IPS-18c (cell line): ENCODE data around the gene WDR72.
"Not testable (repeated sequence)": the region's sequence is repeated elsewhere in the genome, so short reads cannot be mapped to it uniquely, and the experiment has no call there.

Source experiments
- H3K4me3 ChIP-seq: 2 replicates; pipeline ENCODE4 v1.7.0; 2013; ENCODE audit warnings: low read depth, mild to moderate bottlenecking, low read length, moderate library complexity; ENCODE audit not compliant: insufficient read depth
- H3K9me3 ChIP-seq: one replicate; pipeline ENCODE4 v1.6.1; 2013; ENCODE audit warnings: mild to moderate bottlenecking, low read length, moderate library complexity; ENCODE audit not compliant: control insufficient read depth, insufficient read depth

WDR72 gene

DNA sequence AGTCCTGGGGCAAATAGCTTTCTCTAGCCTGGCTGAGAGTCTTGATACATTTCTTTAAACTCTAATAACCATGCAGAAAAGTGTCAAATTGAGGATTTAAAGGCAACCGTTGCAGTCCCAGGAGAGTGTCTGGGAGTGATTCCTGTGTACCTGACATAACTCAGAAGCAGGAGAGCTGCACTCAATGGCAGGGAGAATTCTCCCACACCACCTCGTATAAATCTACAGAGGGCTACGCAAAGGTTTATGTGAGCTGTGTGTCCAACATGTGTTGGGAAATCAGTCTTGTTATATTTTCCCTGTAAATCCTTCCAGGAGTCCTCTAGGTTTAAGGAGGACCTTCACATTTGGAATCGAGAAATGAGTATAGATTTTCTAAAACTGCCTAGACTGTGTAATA, 192.6 kb downstream of the WDR72 start:
- no peaks in the 10 kb centered on the region for H3K9me3 ChIP-seq
- H3K4me3 ChIP-seq = no peak overlapping the region

- Histone ChIP-seq H3K4me3 (no peak overlapping the region), H3K9me3 (no peaks in the 10 kb centered on the region)
Measured at GRCh38 chr15:53565721-53566120, 193.7 kb downstream of the WDR72 start.

DNA sequence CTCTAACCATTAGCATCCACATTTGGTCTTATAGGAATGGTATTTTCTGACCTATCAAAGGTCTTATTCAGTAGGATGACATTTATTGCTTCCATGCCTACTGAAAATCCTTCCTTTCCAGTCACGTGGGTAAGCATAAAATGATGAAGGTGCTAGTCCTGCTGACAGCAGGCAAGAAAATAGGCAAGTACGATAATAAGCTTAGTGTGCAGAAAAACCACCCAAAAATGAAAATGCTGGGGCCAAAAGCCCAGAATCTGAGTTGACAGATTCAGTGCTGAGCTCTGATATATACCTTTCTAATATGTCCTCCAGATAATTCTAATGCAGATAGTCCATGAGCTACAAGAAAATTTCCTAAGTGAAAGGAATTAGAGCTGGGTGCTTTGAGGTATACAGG, 194.8 kb downstream of the WDR72 start:
- Histone ChIP-seq H3K9me3 (no peaks in the 10 kb centered on the region), H3K4me3 (no peak overlapping the region)

DNA sequence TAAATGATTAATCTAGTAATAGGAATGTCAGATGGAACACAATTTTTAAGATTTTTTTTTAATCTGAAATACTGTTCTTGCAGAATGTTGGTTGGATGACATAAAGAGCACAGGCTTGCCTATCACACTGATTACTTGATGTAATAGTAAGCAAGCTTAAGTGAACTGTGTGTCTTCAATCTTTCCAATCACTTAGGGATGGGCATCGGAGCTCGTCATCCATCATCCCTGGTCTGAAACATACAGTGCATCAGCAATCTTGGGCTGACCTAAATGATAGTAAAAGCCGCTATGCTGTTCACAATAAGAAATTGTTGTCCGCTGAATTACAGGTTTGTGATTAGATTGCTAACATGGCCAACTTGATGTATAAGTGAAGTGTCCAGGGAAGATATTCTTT, 195.8 kb downstream of the WDR72 start:
- no peak overlapping the region for H3K4me3 ChIP-seq
- H3K9me3 ChIP-seq = no peaks in the 10 kb centered on the region

- Histone ChIP-seq H3K4me3 (no peak overlapping the region), H3K9me3 (no peaks in the 10 kb centered on the region)
Measured at GRCh38 chr15:53559364-53560277, 199.8 kb downstream of the WDR72 start.

DNA sequence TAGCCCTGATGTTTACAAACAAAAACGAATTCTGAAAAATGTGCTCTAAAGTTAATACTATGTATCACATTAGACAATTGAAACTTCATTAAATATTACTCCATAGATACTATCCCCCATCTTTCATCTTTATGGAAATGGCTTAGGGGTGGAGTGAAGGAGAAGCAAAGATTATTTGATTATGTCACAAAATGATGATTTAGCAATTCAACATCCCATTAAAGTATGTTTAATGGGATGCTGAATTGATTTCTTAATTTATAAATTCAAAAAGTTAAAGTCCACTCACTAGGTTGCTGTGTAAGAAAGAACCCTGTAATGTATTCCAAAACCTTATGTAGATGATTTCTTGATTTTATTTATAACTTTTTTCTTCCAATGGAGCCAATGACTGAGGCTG, 201.1 kb downstream of the WDR72 start:
- Histone ChIP-seq H3K4me3 (no peak overlapping the region), H3K9me3 (no peaks in the 10 kb centered on the region)

DNA sequence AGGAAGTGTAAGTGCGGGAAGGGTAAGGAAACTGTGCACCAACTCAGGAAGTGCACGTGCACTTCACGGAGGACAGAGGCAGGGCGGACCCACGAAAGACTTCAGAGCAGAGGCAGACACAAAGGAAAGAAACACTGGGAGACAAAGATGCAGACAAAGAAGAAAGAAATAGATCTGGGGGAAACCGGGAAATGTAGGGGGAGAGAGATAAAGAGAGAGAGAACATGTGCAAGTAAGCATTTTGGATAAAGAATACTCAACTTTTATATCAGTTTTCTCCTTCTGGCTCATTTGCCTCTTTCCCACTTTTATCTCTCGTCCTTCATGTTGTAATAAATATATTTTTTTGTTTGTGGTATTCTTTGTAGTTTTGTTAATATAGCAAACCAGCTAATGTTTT, 204.2 kb downstream of the WDR72 start:
- Histone ChIP-seq H3K4me3 (no peak overlapping the region), H3K9me3 (no peaks in the 10 kb centered on the region)

GRCh38 chr15:53549697-53550305, 209.7 kb downstream of the WDR72 start:
- Histone ChIP-seq H3K4me3 (no peak overlapping the region), H3K9me3 (no peaks in the 10 kb centered on the region)

- H3K9me3 ChIP-seq = no peaks in the 10 kb centered on the region
- no peak overlapping the region for H3K4me3 ChIP-seq
Measured at GRCh38 chr15:53548236-53548635, 211.2 kb downstream of the WDR72 start.

DNA sequence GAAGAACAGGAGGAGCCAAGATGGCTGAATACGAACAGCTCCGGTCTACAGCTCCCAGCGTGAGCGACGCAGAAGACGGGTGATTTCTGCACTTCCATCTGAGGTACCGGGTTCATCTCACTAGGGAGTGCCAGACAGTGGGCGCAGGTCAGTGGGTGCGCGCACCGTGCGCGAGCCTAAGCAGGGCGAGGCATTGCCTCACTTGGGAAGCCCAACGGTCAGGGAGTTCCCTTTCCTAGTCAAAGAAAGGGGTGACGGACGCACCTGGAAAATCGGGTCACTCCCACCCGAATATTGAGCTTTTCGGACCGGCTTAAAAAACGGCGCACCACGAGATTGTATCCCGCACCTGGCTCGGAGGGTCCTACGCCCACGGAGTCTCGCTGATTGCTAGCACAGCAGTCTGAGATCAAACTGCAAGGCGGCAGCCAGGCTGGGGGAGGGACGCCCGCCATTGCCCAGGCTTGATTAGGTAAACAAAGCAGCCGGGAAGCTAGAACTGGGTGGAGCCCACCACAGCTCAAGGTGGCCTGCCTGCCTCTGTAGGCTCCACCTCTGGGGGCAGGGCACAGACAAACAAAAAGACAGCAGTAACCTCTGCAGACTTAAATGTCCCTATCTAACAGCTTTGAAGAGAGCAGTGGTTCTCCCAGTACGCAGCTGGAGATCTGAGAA, 218.7 kb downstream of the WDR72 start:
- H3K9me3 ChIP-seq, H3K4me3 ChIP-seq: not testable (repeated sequence)

GRCh38 chr15:53539878-53540277, 219.6 kb downstream of the WDR72 start:
- H3K9me3 ChIP-seq = no peaks in the 10 kb centered on the region
- H3K4me3 ChIP-seq = no peak overlapping the region

DNA sequence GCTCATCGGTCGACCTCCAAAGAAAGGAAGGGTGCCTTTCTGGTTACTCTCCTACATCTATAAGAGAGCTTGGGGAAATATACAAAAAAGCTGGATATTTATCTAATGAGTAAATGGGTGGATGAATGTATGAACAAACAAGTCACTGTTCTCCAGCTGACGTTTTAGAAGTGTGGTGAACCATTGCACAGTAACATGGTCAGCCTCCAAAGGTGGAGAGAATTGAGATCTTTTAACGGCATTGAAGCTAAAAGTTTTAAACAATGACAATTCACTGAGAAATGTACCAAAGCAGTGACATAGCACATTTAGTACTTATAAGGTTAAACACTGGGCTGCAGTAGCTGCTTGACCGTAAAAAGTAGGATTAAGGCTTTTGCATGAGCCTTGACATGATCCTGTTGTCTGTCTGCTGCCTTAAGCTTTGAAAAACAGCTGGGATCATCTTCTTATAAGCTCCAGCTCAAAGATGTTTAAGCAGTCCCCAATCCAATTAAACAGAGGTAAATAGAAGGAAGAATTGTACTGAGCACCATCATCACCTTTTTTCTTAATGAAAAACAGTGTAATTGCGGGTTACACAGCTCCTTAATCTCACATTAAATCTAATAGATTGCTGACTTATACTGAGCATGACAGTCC, 222.9 kb downstream of the WDR72 start:
- Histone ChIP-seq H3K9me3 (no peaks in the 10 kb centered on the region), H3K4me3 (no peak overlapping the region)

DNA sequence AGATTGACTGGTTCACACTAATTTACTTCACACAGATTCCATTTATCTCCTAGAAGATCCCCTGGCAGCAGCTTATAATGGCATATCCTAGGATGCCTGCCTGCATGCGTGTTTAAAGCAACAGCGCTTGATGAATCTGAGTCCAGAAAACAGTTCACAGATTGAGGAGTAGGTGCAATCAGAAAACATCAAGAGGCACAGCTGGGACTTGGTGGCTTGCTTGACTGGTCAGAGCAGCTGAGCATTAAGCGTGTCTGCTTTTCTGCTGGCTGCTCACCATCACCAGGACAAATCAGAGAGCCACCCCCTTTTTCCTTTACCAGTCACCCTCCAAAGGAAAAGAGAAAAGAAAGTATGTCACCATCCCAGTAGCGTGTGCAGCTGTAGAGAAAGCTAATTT, 223.6 kb downstream of the WDR72 start:
- Histone ChIP-seq H3K4me3 (no peak overlapping the region), H3K9me3 (no peaks in the 10 kb centered on the region)

DNA sequence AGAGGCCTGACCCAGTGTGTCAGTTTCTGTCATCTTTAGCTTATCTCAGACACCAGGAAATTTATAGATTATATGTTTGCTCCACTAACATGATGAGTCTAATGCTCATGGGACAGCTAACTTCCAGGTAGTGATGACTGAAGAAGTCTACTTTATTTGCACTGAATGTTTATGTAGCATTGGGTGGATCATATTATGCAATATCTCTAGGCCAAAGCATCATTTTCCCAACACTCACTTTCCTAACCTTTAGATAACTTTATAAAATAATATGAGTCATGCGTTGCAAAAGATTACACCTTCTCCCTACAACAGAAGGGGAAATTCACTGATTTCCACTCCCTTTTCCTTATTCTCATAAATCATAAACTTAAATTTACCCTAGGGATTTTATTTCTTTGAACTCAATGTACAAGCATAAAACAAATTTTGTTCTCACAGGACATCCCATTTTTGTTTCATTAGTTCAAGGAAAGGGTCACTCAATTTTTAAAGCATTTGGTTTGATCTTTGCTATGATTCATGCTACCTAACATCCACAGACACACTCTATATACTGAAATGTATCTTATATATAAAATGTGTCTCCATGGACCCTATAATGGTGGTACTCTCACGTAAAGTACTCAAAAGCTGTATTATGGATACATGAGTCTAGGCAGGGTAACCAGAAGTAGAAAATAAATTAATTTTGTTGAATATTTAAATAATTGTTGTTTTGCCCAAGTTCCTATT, 225.2 kb downstream of the WDR72 start:
- no peak overlapping the region for H3K4me3 ChIP-seq
- H3K9me3 ChIP-seq = no peaks in the 10 kb centered on the region

DNA sequence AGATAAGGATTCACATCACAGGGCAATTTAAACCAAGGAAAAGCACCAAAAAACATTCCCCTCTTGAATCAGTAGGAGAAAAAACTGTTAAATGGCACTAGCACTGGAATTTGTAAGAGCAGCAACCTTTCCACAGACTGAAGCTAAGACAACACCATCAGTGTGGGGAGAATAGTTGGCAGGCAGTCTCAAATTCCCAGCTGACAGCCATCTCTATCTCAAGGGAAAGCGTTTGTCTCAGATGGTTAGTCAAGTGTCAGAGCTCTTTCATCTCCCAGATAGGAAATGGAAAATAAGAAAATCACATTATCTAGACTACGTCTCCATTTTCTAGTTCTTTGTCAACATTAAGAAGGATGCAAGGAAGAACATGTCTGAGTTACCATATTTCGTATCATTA, 228.7 kb downstream of the WDR72 start:
- Histone ChIP-seq H3K4me3 (no peak overlapping the region), H3K9me3 (no peaks in the 10 kb centered on the region)

DNA sequence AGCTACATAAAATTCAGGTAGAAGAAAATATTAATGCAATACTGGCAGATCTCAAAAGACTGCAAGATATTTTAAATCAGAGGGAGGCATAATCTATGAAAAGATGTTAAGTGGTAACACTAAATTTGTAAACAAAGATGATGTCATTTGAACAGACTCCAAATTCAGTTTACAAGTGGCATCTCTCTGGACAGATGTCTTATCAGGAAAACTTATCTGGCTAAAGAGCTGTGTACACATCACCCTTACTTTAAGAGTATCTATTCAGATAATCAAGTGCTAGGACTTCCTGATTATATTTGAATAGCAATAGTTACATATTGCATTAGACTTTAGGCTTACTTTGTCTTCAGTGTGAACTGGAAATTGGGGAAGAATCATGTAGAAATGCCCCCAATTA, 231.5 kb downstream of the WDR72 start:
- Histone ChIP-seq H3K4me3 (no peak overlapping the region), H3K9me3 (no peaks in the 10 kb centered on the region)

GRCh38 chr15:53525894-53526293, 233.6 kb downstream of the WDR72 start:
- H3K4me3 ChIP-seq = no peak overlapping the region
- no peaks in the 10 kb centered on the region for H3K9me3 ChIP-seq
